DND-41 (cell line): ENCODE data around the gene HECTD2.
A peak's percentile ranks its signal among the peaks of the same experiment; 100 is the strongest.

Experiments used
- ATAC-seq: fragments of 200-7000 bp; cut with Tn5 transposase; 3 replicates; pipeline ENCODE4 v1.9.1; 2021; ENCODE audit warnings: low read depth; ENCODE audit not compliant: insufficient read depth
- DNase-seq: peaks from one replicate; pipeline ENCODE4 v3.0.0-alpha.2; 2020
- H2AFZ ChIP-seq: 2 replicates; pipeline ENCODE4 v1.6.0; 2012; ENCODE audit warnings: low read depth, low read length
- H3K27ac ChIP-seq: 2 replicates; pipeline ENCODE4 v1.5.1; 2012; ENCODE audit warnings: low read length, inconsistent platforms
- H3K27me3 ChIP-seq: fragments of 200-600 bp; sonication (generic); 2 replicates; pipeline ENCODE4 v1.6.0; 2012; ENCODE audit warnings: low read length, mild to moderate bottlenecking, inconsistent platforms; ENCODE audit not compliant: insufficient read depth, poor library complexity
- H3K36me3 ChIP-seq: 2 replicates; pipeline ENCODE4 v1.5.1; 2012; ENCODE audit warnings: low read length, inconsistent platforms; ENCODE audit not compliant: insufficient read depth
- H3K4me1 ChIP-seq: 2 replicates; pipeline ENCODE4 v1.5.1; 2012; ENCODE audit warnings: mild to moderate bottlenecking, low read length; ENCODE audit not compliant: insufficient read depth
- H3K4me2 ChIP-seq: 2 replicates; pipeline ENCODE4 v1.6.0; 2012; ENCODE audit warnings: mild to moderate bottlenecking, moderate library complexity, low read length, inconsistent platforms; ENCODE audit not compliant: insufficient read depth
- H3K4me3 ChIP-seq, 2 experiments: fragments of 200-600 bp in 1 of 2; shearing (Covaris generic) in 1 of 2; 2 replicates each; pipeline ENCODE4 v1.5.1; 2012 to 2016; ENCODE audit warnings: inconsistent platforms in 2 of 2, low read length in 2 of 2, mild to moderate bottlenecking in 2 of 2, low read depth in 1 of 2, moderate library complexity in 1 of 2
- H3K79me2 ChIP-seq: 2 replicates; pipeline ENCODE4 v1.6.0; 2012; ENCODE audit warnings: low read length, inconsistent platforms; ENCODE audit not compliant: insufficient read depth
- H3K9ac ChIP-seq: 2 replicates; pipeline ENCODE4 v1.6.0; 2012; ENCODE audit warnings: low read depth, mild to moderate bottlenecking, inconsistent platforms, low read length, moderate library complexity
- H3K9me3 ChIP-seq: 2 replicates; pipeline ENCODE4 v1.5.1; 2012; ENCODE audit warnings: low read length, moderate library complexity, mild to moderate bottlenecking, inconsistent platforms; ENCODE audit not compliant: insufficient read depth, severe bottlenecking
- H4K20me1 ChIP-seq: 2 replicates; pipeline ENCODE4 v1.6.0; 2012; ENCODE audit warnings: low read length; ENCODE audit not compliant: insufficient read depth
- CTCF ChIP-seq: IDR thresholded peaks from 2 replicates; pipeline ENCODE4 v1.5.1; 2012; ENCODE audit warnings: borderline replicate concordance, low read length, moderate library complexity, mild to moderate bottlenecking; ENCODE audit not compliant: poor library complexity, severe bottlenecking; ENCODE audit errors: extremely low read depth
- EZH2 ChIP-seq: IDR thresholded peaks from 3 replicates; pipeline ENCODE4 v1.6.1; 2012; ENCODE audit warnings: borderline replicate concordance, low read depth, mild to moderate bottlenecking, moderate library complexity, low read length, inconsistent platforms; ENCODE audit not compliant: severe bottlenecking

The HECTD2 gene

GRCh38 chr10:91555455-91555854 is 145.3 kb downstream of the HECTD2 start:
- Histone ChIP-seq H2AFZ (0 out of 2 replicates have a peak overlapping the region, but pooled peaks have one; percentile 3), H3K79me2 (no peaks in the 10 kb centered on the region), H3K27ac (no peak overlapping the region), H3K36me3 (no peaks in the 10 kb centered on the region), H3K9me3 (peaks cover 2% of the 10 kb centered on the region), H3K9ac (no peak overlapping the region), H3K4me3 (no peak overlapping the region), H3K4me1 (no peaks in the 10 kb centered on the region), H3K4me2 (no peak overlapping the region), H4K20me1 (no peaks in the 10 kb centered on the region), H3K27me3 (no peaks in the 10 kb centered on the region)
- TF ChIP-seq EZH2 (no peak), CTCF (no peak)
- 0 out of 3 replicates have a peak, but pooled peaks have one; percentile 33 for ATAC-seq
- no peak for DNase-seq

- no peak for ATAC-seq
- Histone ChIP-seq H2AFZ (no peak overlapping the region), H3K9me3 (peaks cover 2% of the 10 kb centered on the region), H3K79me2 (no peaks in the 10 kb centered on the region), H3K4me1 (no peaks in the 10 kb centered on the region), H3K27me3 (no peaks in the 10 kb centered on the region), H3K9ac (no peak overlapping the region), H3K36me3 (no peaks in the 10 kb centered on the region), H4K20me1 (no peaks in the 10 kb centered on the region), H3K4me2 (no peak overlapping the region), H3K4me3 (no peak overlapping the region), H3K27ac (no peak overlapping the region)
- TF ChIP-seq EZH2 (no peak), CTCF (no peak)
- no peak for DNase-seq
Measured at GRCh38 chr10:91556691-91557566, 146.8 kb downstream of the HECTD2 start.

GRCh38 chr10:91557651-91558111 is 147.5 kb downstream of the HECTD2 start:
- Histone ChIP-seq H3K9ac (no peak overlapping the region), H3K4me2 (no peak overlapping the region)

More at GRCh38 chr10:91557651-91558111, 147.5 kb downstream of the HECTD2 start:
- no peaks in the 10 kb centered on the region for H4K20me1 ChIP-seq
- DNase-seq = no peak
- no peak overlapping the region for H2AFZ ChIP-seq
- H3K4me1 ChIP-seq = no peaks in the 10 kb centered on the region
- no peaks in the 10 kb centered on the region for H3K79me2 ChIP-seq
- H3K27me3 ChIP-seq = no peaks in the 10 kb centered on the region
- no peak overlapping the region for H3K27ac ChIP-seq
- no peaks in the 10 kb centered on the region for H3K36me3 ChIP-seq
- H3K4me3 ChIP-seq = no peak overlapping the region
- TF ChIP-seq CTCF (no peak), EZH2 (no peak)
- peaks cover 2% of the 10 kb centered on the region for H3K9me3 ChIP-seq
- no peak for ATAC-seq
